GM18519 (cell line): ENCODE data around the gene TRIM50.
"Not testable (repeated sequence)": the region's sequence is repeated elsewhere in the genome, so short reads cannot be mapped to it uniquely, and the experiment has no call there.

Experiments used
- ATAC-seq: cut with Tn5 transposase; IDR thresholded peaks from one replicate; pipeline ENCODE4 v1.9.1; 2021; ENCODE audit warnings: mild to moderate bottlenecking, moderate library complexity; ENCODE audit not compliant: unreplicated experiment, low FRiP score

TRIM50 gene

GRCh38 chr7:73327922-73328321, at the start of gene TRIM50, which contains the start of gene FKBP6:
Gene TRIM50 (minus strand): TSS chr7:73328082. CDS start chr7:73324787, 3,295 bp downstream.
Gene FKBP6 (plus strand): TSS chr7:73328161. CDS start chr7:73328429, 268 bp downstream.
- not testable (repeated sequence) for ATAC-seq

GRCh38 chr7:73376671-73377412, 49.0 kb upstream of the TRIM50 start:
- ATAC-seq, result no peak

GRCh38 chr7:73376262-73376661, 48.4 kb upstream of the TRIM50 start:
- ATAC-seq, result not testable (repeated sequence)

GRCh38 chr7:73373741-73374140, 45.9 kb upstream of the TRIM50 start:
- no peak for ATAC-seq

- no peak for ATAC-seq
Observed at GRCh38 chr7:73369622-73370021, 41.7 kb upstream of the TRIM50 start.

- ATAC-seq, result no peak
Observed at GRCh38 chr7:73369009-73369408, 41.1 kb upstream of the TRIM50 start.

- ATAC-seq, result no peak
Observed at GRCh38 chr7:73366990-73367389, 39.1 kb upstream of the TRIM50 start.

GRCh38 chr7:73366127-73366526, 38.2 kb upstream of the TRIM50 start:
- no peak for ATAC-seq

GRCh38 chr7:73364006-73364728, 36.3 kb upstream of the TRIM50 start:
- ATAC-seq, result no peak

GRCh38 chr7:73363225-73364005, 35.5 kb upstream of the TRIM50 start:
- no peak for ATAC-seq

GRCh38 chr7:73360590-73360989, 32.7 kb upstream of the TRIM50 start:
- not testable (repeated sequence) for ATAC-seq

- ATAC-seq, result no peak
Observed at GRCh38 chr7:73359746-73360375, 32.0 kb upstream of the TRIM50 start.

GRCh38 chr7:73359306-73359705, 31.4 kb upstream of the TRIM50 start:
- no peak for ATAC-seq

- ATAC-seq, result no peak
Observed at GRCh38 chr7:73358590-73359275, 30.9 kb upstream of the TRIM50 start.

GRCh38 chr7:73356159-73356558, 28.3 kb upstream of the TRIM50 start:
- ATAC-seq, result no peak

- no peak for ATAC-seq
Observed at GRCh38 chr7:73354821-73355220, 26.9 kb upstream of the TRIM50 start.

GRCh38 chr7:73354196-73354595, 26.3 kb upstream of the TRIM50 start:
- no peak for ATAC-seq

GRCh38 chr7:73353243-73353642, 25.4 kb upstream of the TRIM50 start:
- no peak for ATAC-seq

GRCh38 chr7:73352784-73353183, 24.9 kb upstream of the TRIM50 start:
- no peak for ATAC-seq
